T-helper 1 cell (primary cell): ENCODE data around the gene RBM41.

ENCODE experiments used
- DNase-seq, 5 donors: peaks; one replicate each; pipeline ENCODE4 v3.0.0-alpha.2; 2012 to 2020

RBM41 gene

GRCh38 chrX:107025545-107025944, 93.1 kb downstream of the RBM41 start:
- peak in 1 of 5 donors; percentile 11 for DNase-seq

DNA sequence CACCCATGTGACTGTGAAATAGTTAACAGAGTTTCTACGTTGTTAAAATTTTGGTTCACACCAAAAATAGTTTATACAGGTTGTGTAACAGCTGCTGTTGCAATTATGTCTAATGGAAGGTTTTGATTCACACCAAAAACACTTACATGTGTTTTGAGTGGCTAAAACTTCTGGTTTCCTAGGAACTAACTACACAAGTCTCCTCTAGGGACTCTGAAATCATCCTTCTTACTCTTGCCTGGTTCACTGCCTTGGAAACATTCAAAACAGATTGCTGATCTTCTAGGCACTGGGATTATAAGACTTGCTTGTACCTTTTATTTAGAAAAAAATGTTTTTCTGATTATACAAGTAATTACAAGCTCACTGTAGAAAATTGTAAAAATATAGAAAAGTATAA, 103.7 kb downstream of the RBM41 start:
- no peak for DNase-seq
